GM21367 (cell line): ENCODE results near the gene ADNP2.

Source experiments
- ATAC-seq: cut with Tn5 transposase; IDR thresholded peaks from one replicate; pipeline ENCODE4 v1.9.1; 2021; ENCODE audit not compliant: unreplicated experiment

Gene ADNP2

DNA sequence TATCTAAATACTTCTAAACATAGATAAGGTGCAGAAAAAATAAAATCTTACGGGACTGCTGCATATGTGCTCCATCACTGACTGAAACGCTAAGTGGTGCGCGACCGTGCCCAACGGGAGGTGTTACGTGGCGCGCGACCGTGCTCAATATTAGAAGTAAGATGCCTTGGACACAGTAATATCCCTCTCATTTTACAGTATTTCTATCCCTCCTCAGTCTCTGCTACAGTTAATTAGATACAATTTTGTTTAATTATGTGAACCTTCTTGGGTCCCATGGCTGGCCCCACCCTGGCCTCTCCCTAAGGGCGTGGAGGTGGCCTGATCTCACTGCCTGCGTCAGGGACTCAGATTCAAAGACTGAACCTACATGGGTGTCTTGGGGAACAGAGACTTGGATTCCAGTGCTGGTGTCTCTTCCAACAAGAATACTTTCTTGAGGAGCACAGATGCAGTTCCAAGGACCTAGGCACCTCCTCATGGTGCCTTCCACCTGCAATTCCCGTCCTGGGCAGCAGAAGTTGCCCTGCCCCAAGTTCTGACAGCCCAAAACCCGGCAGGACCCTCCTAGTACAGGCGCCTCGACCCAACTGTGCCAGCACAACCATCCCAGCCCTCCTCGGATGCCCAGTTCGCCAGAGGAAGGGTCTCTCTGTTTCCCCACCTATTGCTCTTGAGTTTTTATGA, 79.0 kb downstream of the ADNP2 start:
- ATAC-seq = no peak

DNA sequence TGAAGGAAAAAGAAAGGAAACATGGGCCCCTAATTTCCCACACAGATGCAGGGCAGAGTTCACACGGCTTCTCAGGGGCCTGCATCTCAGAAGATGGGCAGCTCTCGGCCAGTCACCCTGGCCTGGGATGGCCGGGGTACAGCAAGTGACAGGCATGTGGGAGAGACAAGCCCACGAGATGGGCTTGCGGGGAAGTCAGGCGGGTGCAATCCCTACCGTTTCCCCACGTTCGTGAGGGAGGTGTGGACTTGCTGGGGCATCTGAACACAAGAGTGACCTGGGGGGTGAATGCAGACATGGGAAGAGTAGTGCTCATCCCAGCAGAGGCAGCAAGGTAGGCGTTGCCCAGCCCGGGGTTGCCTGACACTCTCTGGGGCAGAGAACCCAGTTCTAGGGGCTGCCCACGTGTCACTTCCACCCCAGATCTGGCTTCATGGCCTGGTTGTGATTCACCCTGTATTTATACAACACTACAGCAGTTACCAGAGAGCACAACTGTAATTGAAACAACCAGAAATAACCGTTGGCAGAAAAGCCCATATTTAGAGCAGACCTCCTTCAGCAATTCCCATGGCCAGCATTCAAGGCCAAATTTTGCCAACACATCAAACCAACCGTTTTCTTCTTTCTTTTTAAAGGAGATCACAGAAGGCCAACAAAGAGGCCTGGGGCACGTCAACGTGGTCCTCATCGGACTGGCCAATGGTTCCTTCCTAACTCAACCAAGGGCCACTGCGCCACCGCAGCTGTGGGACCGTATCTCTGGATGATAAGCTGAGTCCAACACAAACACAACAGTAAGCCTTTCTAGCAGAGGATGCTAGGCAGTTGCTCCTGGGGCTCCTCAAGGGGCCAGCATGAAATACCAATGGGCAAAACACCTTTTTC, 79.8 kb downstream of the ADNP2 start:
- ATAC-seq = no peak

DNA sequence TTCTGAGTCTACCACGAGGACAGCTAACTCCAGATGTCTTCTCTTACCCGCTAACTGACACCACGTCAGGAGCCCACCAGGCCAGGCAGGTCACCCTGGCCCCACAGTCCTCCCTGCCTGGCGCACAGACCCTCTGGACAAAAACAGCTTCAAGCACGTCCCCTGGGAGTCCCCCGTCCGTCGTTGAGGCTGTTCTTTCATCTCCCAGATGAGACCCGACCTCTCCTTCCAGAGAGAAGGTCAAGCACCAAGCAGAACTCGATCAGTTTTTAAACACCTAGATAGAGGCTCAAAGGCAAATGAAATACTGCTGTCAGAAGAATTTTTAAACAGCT, 80.4 kb downstream of the ADNP2 start:
- ATAC-seq = no peak
